ENCODE results near the gene CACNA1C.

CACNA1C gene

GRCh38 chr12:2414810-2415567, 362.2 kb downstream of the CACNA1C start:
- DNase-seq (ENCODE audit: low read depth): no peak

GRCh38 chr12:2415568-2415944, 362.8 kb downstream of the CACNA1C start:
- no peak for DNase-seq (ENCODE audit: low read depth)

GRCh38 chr12:2416158-2416557, 363.4 kb downstream of the CACNA1C start:
- DNase-seq (ENCODE audit: low read depth): no peak

GRCh38 chr12:2417481-2418160, 364.8 kb downstream of the CACNA1C start:
- DNase-seq (ENCODE audit: low read depth): no peak

GRCh38 chr12:2418579-2418978, 365.8 kb downstream of the CACNA1C start:
- no peak for DNase-seq (ENCODE audit: low read depth)

GRCh38 chr12:2422591-2422990, 369.8 kb downstream of the CACNA1C start:
- DNase-seq (ENCODE audit: low read depth): no peak

GRCh38 chr12:2429032-2429431, 376.2 kb downstream of the CACNA1C start:
- no peak for DNase-seq (ENCODE audit: low read depth)

- no peak for DNase-seq (ENCODE audit: low read depth)
These were observed 379.0 kb downstream of the CACNA1C start for GRCh38 chr12:2431810-2432209.

GRCh38 chr12:2432856-2433255, 380.1 kb downstream of the CACNA1C start:
- no peak for DNase-seq (ENCODE audit: low read depth)

GRCh38 chr12:2435511-2435910, 382.7 kb downstream of the CACNA1C start:
- DNase-seq (ENCODE audit: low read depth): no peak

GRCh38 chr12:2439332-2440100, 386.7 kb downstream of the CACNA1C start:
- no peak for DNase-seq (ENCODE audit: low read depth)

GRCh38 chr12:2443776-2444175, 391.0 kb downstream of the CACNA1C start:
- no peak for DNase-seq (ENCODE audit: low read depth)

- DNase-seq (ENCODE audit: low read depth): no peak
These were observed 393.2 kb downstream of the CACNA1C start for GRCh38 chr12:2445968-2446367.

- DNase-seq (ENCODE audit: low read depth): no peak
These were observed 395.1 kb downstream of the CACNA1C start for GRCh38 chr12:2447861-2448260.

- no peak for DNase-seq (ENCODE audit: low read depth)
These were observed 396.8 kb downstream of the CACNA1C start for GRCh38 chr12:2449586-2449985.

GRCh38 chr12:2450553-2450952, 397.8 kb downstream of the CACNA1C start:
- no peak for DNase-seq (ENCODE audit: low read depth)

GRCh38 chr12:2451025-2451424, 398.2 kb downstream of the CACNA1C start:
- DNase-seq (ENCODE audit: low read depth): no peak

- no peak for DNase-seq (ENCODE audit: low read depth)
These were observed 398.7 kb downstream of the CACNA1C start for GRCh38 chr12:2451497-2451896.

GRCh38 chr12:2453076-2453760, 400.4 kb downstream of the CACNA1C start:
- DNase-seq (ENCODE audit: low read depth): no peak

GRCh38 chr12:2453761-2454090, 400.9 kb downstream of the CACNA1C start:
- DNase-seq (ENCODE audit: low read depth): no peak

GRCh38 chr12:2454601-2455177, 401.9 kb downstream of the CACNA1C start:
- DNase-seq (ENCODE audit: low read depth): no peak

- DNase-seq (ENCODE audit: low read depth): no peak
These were observed 402.6 kb downstream of the CACNA1C start for GRCh38 chr12:2455410-2455809.

Data from T follicular helper cell (primary cell).